Nephron progenitor cell (in vitro differentiated cells): ENCODE measurements around the gene ASIC2.

Source experiments
- DNase-seq: peaks from one replicate; pipeline ENCODE4 v3.0.0; 2021
- H3K27ac Mint-ChIP-seq: 2 replicates; pipeline ENCODE4 v1.8.0; 2021; ENCODE audit warnings: mild to moderate bottlenecking, moderate library complexity, mixed read lengths
- H3K27me3 Mint-ChIP-seq: 2 replicates; pipeline ENCODE4 v1.8.0; 2021; ENCODE audit warnings: mild to moderate bottlenecking, low read depth, mixed read lengths; ENCODE audit not compliant: poor library complexity
- H3K36me3 Mint-ChIP-seq: 2 replicates; pipeline ENCODE4 v1.8.0; 2021; ENCODE audit warnings: low read depth, mixed read lengths
- H3K4me1 Mint-ChIP-seq: 2 replicates; pipeline ENCODE4 v1.8.0; 2021; ENCODE audit warnings: mixed read lengths
- H3K4me3 Mint-ChIP-seq: 2 replicates; pipeline ENCODE4 v1.8.0; 2021; ENCODE audit warnings: mild to moderate bottlenecking, moderate library complexity, mixed read lengths
- H3K9me3 Mint-ChIP-seq: 2 replicates; pipeline ENCODE4 v1.8.0; 2021; ENCODE audit warnings: mild to moderate bottlenecking, moderate library complexity, mixed read lengths
- CTCF ChIP-seq: fragments of 200-600 bp; sonication (generic); IDR thresholded peaks from 2 replicates; pipeline ENCODE4 v1.5.0; 2021; ENCODE audit warnings: antibody characterized with exemption

The ASIC2 gene

GRCh38 chr17:33012522-33013033, 280.5 kb downstream of the ASIC2 start:
- Mint-ChIP-seq H3K36me3 (no peaks in the 10 kb centered on the region), H3K27ac (peak overlapping the region; percentile 32), H3K27me3 (peaks cover 8% of the 10 kb centered on the region), H3K4me1 (peaks cover 18% of the 10 kb centered on the region), H3K9me3 (no peaks in the 10 kb centered on the region), H3K4me3 (no peak overlapping the region)
- no peak for DNase-seq
- no peak for TF ChIP-seq CTCF

GRCh38 chr17:33009636-33010035, 283.5 kb downstream of the ASIC2 start:
- no peak for TF ChIP-seq CTCF
- Mint-ChIP-seq H3K4me3 (no peak overlapping the region), H3K27me3 (peaks cover 4% of the 10 kb centered on the region), H3K4me1 (peaks cover 18% of the 10 kb centered on the region), H3K36me3 (no peaks in the 10 kb centered on the region), H3K9me3 (no peaks in the 10 kb centered on the region), H3K27ac (no peak overlapping the region)
- no peak for DNase-seq

- H3K9me3 Mint-ChIP-seq = no peaks in the 10 kb centered on the region
- no peak for TF ChIP-seq CTCF
- no peak for DNase-seq
- H3K4me1 Mint-ChIP-seq = peaks cover 3% of the 10 kb centered on the region
- H3K27ac Mint-ChIP-seq = no peak overlapping the region
- peaks cover 4% of the 10 kb centered on the region for H3K27me3 Mint-ChIP-seq
- H3K36me3 Mint-ChIP-seq = no peaks in the 10 kb centered on the region
- H3K4me3 Mint-ChIP-seq = no peak overlapping the region
Measured at GRCh38 chr17:33007186-33007585, 285.9 kb downstream of the ASIC2 start.

GRCh38 chr17:33002246-33002645, 290.8 kb downstream of the ASIC2 start:
- no peak for TF ChIP-seq CTCF
- Mint-ChIP-seq H3K9me3 (no peaks in the 10 kb centered on the region), H3K27me3 (peaks cover 14% of the 10 kb centered on the region), H3K4me3 (no peak overlapping the region), H3K36me3 (no peaks in the 10 kb centered on the region), H3K27ac (no peak overlapping the region), H3K4me1 (peaks cover 8% of the 10 kb centered on the region)
- DNase-seq = no peak

GRCh38 chr17:32998887-32999228, 294.2 kb downstream of the ASIC2 start:
- Mint-ChIP-seq H3K36me3 (no peaks in the 10 kb centered on the region), H3K4me1 (peaks cover 8% of the 10 kb centered on the region), H3K27ac (no peak overlapping the region), H3K27me3 (peaks cover 12% of the 10 kb centered on the region), H3K4me3 (no peak overlapping the region), H3K9me3 (no peaks in the 10 kb centered on the region)
- DNase-seq = no peak
- TF ChIP-seq CTCF = no peak

- H3K27ac Mint-ChIP-seq = no peak overlapping the region
- H3K9me3 Mint-ChIP-seq = no peaks in the 10 kb centered on the region
- H3K36me3 Mint-ChIP-seq = no peaks in the 10 kb centered on the region
- H3K4me3 Mint-ChIP-seq = peak overlapping the region; percentile 73
- peaks cover 8% of the 10 kb centered on the region for H3K4me1 Mint-ChIP-seq
- peak; percentile 95 for DNase-seq
- peak; percentile 87 for TF ChIP-seq CTCF
- peaks cover 12% of the 10 kb centered on the region for H3K27me3 Mint-ChIP-seq
Measured at GRCh38 chr17:32998111-32998886, 294.8 kb downstream of the ASIC2 start.
